HG03457 (cell line): ENCODE measurements around the gene NCKAP5.

Source experiments
- ATAC-seq: cut with Tn5 transposase; IDR thresholded peaks from one replicate; pipeline ENCODE4 v1.9.1; 2021; ENCODE audit warnings: moderate number of reproducible peaks; ENCODE audit not compliant: unreplicated experiment

NCKAP5 gene

GRCh38 chr2:132751836-132752235 lies 816.4 kb downstream of the NCKAP5 start:
- no peak for ATAC-seq

DNA sequence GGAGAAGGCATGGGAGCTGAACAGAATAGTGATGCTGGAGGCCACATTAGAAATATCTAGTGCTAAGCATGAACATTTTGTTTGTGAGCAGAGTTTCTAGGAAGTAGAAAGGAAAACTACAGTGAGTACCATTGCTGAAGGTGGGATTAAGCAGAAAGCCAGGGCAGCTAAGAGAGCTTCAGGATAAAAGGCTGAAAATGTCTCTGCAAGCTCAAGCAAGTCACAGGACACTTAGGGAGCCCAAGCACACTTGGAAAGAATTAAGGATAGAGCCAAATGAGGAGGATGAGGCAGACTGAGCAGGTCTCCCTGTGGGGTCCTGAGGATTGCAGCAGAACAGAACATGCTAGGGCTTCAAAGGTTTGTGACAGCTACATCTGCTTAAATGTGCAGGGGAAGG lies 817.7 kb downstream of the NCKAP5 start:
- no peak for ATAC-seq

DNA sequence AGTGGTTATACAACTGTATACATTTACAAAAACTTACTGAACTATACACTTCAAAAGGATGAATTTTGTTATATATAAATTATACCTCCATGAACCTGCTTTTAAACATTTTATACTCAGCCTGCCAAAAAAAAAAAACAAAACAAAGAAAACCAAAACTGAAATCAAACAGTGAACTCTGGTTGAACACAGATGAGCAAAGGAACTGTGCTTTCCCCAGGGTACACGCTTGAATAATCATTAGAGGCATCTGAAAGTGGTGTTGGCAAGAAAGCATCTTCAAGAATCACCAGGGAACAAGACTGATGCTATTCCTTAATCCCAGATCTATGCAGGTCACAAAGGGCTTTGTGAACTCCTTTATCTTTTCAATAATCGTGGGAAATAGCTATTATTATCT lies 821.2 kb downstream of the NCKAP5 start:
- ATAC-seq: peak; percentile 76

DNA sequence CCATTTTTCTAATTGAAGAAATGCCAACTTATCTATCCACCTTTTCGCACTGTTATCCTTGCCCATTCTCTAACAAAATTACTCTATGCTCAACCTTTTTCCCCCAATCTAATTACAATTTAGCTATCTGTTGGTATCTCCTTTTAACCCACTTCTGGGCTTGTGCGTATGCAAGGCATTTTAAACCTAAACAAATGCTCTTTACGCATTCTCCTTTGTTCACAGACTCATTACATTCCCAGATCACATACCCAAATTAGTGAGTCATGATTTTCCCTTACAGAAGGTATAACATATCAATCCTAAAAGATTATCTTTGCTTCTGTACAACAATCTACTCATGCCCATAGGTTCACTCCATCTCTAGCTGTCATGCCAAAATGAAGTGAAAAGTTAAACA lies 826.5 kb downstream of the NCKAP5 start:
- no peak for ATAC-seq

DNA sequence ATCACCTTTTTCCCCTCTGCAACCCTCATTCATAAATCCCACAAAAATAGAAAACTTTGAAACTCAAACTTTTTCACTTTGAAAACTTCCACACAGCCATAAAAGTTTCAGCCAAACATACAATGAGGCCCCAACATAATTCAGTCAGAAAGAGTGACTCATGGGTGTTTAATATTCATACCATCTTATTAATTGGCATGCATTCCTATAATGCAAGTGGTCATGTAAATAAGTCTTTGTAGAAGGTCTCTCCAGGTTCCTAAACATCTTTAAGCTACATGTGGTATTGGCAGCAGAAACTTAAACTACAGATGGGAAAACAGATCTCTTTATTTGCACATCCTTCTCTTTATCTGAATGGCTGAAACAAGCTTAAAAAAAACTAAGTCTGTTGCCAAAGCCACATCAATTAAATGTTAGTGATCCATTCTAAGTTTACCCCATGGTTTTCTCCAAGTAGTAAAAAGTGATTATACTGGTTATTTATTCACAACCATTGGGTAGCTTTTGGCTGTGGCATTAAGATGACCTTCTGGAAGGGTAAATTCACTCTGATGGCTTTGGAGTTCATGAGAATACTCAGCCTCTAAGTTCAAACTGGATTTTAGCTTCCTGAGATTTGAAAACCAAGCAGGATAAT lies 828.1 kb downstream of the NCKAP5 start:
- no peak for ATAC-seq

- no peak for ATAC-seq
These were observed 830.0 kb downstream of the NCKAP5 start for GRCh38 chr2:132738223-132738622.

DNA sequence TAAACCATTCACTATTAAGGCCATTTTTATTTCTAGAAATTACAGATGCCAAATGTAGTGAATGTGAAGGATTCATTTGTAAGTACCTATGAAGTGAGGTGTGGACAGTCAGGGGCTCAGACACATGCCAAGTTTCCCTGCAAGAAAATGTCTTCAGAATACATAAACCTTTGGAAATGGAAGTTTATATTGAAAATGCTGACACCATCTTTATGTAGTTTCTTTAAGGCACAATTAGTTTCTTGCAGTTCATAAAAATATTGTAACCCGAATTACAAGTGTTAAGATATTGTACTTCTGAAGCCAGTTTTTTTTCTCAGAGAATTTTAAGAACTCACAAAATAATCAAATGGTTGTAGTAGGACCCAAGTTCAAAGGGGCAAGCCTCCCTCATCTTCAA lies 832.2 kb downstream of the NCKAP5 start:
- ATAC-seq: no peak

DNA sequence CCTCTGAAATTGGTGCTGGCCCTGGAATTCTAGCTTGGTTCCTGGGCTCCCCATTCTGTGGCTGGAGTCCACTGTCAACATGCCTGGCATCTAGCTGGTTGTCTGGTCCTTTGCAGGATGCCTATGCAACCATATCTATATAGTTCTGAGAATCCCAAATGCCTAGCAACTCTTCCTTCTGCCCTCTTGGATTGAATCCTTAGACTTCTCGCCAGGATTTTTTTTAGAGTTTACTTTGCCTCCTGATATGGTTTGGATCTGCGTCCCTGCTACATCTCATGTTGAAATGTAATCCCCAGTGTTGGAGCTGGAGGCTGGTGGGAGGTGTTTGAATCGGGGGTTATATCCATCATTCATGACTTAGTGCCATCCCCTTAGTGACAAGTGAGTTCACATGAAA lies 833.3 kb downstream of the NCKAP5 start:
- no peak for ATAC-seq

DNA sequence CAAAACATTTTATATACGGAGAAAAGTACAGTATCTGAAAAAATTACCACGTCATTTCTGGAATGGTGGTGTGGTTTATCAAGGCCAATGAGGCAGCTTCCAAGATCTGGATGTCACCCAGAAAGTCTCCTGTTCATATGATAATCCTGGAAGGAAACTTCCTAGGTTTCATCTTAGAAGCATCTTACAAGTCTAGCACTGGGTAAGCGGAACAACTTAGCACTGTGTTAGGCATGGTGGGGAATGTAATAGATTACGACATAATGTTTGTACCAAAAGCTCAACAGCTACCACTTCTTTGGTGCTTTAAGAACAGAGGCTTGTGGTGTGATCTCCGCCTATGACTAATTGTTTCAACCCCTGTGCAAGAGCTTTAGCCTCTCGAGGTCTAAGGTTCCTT lies 835.2 kb downstream of the NCKAP5 start:
- no peak for ATAC-seq

- ATAC-seq: no peak
These were observed 835.6 kb downstream of the NCKAP5 start for GRCh38 chr2:132732694-132733093.

GRCh38 chr2:132731441-132731840 lies 836.8 kb downstream of the NCKAP5 start:
- ATAC-seq: no peak

DNA sequence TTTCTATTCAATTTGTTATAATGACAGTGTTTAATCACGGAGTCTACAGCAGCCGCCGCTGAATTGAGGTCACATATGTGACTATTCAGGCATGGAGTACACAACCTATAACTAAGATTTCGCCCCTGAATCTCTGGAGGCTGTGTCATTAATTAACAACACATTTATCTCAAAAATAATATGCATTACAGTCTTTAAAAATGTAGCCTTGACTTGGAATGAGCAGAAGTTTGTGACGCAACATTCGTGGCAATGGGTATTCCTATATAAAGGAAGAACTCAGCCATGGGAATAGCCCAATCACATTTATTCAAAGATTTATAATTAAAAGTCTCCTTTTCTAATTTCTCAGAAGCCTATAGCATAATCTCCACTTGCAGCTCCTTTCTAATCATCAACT lies 837.7 kb downstream of the NCKAP5 start:
- ATAC-seq: no peak

GRCh38 chr2:132729522-132729921 lies 838.7 kb downstream of the NCKAP5 start:
- ATAC-seq: no peak

DNA sequence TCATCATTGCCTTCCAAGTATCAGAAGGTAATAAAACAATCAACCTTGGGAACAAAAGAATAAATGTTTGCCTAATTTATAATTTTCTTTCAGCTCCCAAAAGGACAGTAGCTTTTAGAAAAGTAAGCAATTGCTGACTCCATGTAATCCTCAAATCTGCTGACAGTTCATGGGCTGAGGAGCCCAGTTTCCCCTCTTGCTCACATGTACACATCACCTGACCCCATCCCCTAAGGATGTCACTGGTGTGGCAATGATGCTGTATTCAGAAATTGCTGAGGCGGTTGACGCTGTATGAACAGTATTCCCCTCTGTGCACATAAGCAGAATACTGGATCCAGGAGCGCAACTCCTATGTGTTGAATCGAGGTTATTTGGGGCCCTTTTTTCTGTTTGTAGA lies 842.1 kb downstream of the NCKAP5 start:
- no peak for ATAC-seq

DNA sequence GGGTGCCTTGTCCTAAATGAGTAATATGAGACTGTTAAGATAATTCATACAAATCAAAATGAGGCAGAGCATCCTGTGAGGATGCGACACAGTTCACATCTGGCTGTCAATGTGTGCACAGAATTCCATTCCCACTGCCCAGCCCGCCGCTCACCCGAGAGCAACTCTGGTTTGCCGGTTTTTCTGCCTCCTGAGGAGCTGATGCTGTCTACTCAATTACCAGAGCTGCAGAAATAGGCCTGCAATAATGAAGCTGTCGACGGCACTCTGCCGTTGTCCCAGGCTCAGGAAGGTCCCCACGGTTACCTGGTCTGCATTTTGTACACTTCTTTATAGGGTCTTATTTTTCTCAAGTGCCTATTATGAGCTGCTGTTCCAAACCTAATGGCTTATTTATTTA lies 842.5 kb downstream of the NCKAP5 start:
- no peak for ATAC-seq

DNA sequence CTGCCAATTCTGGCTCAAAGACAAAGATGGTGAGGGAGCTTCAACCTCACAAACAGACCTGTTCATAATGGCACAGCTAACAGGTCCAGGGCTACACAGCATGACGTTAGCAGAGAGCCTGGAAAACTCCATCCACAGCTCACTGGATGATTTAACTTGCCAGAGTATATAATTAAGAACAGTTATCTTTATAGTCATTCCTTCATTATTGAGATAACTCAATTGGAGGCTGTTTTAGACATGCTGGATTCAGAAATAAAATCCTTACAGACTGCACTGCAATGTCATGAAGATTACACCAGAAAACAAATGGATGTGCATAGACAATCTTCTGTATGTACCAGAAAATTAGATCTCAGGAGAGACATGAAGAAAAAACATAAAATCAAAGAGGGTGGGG lies 843.1 kb downstream of the NCKAP5 start:
- no peak for ATAC-seq

DNA sequence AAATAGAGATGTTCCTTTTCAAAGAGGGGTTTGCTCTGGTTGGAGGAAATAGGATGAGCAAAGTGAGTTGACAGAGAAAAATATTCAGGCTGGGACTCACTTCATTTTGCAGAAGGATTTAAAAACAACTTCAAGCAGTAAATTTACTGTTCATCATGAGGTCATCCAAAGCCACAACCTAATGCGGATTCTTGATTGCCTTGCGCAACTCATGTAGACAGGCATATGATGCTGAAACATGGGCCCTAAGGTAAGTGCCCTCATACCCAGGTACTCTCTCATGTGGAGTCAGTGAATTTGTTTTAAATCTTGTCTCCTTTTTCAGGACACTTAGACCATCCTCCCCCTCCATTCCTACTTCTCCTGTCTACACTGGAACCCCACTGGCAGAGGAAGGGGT lies 846.3 kb downstream of the NCKAP5 start:
- no peak for ATAC-seq

DNA sequence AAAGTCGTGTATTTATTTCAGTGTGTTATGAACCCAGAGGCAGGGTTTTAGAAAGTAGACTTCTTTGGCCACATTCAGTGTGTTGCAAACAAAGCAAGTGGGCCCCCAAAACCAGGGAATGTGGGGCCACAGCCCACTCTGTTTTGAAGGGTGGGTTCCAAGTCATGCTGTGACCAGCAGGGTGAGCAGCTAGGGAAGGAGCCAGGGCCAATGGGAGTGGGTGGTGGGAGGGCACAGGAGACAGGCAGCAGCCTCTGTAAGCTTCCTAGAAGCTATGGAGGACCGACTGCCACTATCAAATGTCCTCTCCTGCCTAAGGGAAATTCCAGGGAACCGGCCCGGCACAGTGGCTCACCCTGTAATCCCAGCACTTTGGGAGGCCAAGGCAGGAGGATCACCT lies 847.9 kb downstream of the NCKAP5 start:
- ATAC-seq: no peak

DNA sequence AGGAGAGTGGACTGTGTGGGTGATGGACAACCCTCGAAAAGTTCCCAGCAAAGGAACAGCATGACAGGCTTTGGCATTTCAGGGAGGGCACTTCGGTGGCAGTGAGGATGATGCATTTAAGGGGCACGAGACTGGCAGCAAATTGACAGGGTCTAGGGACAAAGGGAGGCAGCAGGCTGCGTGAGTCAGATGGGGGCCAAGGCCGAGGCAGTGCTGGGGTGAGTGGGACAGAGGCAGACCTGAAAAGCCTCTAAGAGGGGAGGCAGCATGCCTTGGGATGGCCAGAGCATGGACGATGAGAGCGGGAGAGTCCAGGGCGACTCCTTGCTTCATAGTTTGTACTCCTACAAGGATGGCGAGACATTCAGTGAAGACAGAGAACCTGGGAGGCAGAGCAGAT lies 848.8 kb downstream of the NCKAP5 start:
- ATAC-seq: no peak

GRCh38 chr2:132716954-132717353 lies 851.3 kb downstream of the NCKAP5 start:
- no peak for ATAC-seq

- ATAC-seq: peak; percentile 83
These were observed 852.6 kb downstream of the NCKAP5 start for GRCh38 chr2:132715386-132716351.

DNA sequence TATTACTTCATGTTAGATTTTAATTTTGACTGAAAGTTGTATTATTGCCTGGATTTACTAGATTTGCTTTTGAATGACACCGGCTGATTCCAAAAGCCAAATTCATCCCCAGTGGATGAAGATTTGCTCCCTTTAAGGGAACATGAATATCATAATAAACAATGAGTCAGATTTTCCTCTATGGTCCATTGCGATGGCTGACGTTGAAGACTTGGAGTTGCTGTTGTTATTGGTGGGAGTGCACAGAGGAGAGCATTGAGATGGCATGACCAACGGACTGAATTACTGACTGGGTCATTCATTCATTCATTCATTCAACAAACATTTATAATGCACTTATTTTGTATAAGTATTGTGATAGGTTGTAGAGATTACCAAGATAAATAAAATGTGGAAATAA lies 864.9 kb downstream of the NCKAP5 start:
- no peak for ATAC-seq
